ENCODE results near the gene NPSR1.

NPSR1 gene

GRCh38 chr7:34835901-34836600 lies 178.0 kb downstream of the NPSR1 start:
- H3K9me3 ChIP-seq (ENCODE audit: control insufficient read depth, low read length): no peaks in the 10 kb centered on the region
- H2AFZ ChIP-seq: no peak overlapping the region
- no peak for TF ChIP-seq CTCF (IDR thresholded peaks at IDR 0.05)
- no peaks in the 10 kb centered on the region for H3K79me2 ChIP-seq
- H3K4me2 ChIP-seq (ENCODE audit: low read length): no peak overlapping the region
- no peak overlapping the region for H3K4me3 ChIP-seq (ENCODE audit: low read depth, low read length)
- no peaks in the 10 kb centered on the region for H3K4me1 ChIP-seq
- no peaks in the 10 kb centered on the region for H3K27me3 ChIP-seq (ENCODE audit: control insufficient read depth, insufficient read depth, low read length)
- H3K27ac ChIP-seq: no peak overlapping the region
- no peaks in the 10 kb centered on the region for H3K36me3 ChIP-seq (ENCODE audit: control insufficient read depth, insufficient read depth, low read length)
- no peak overlapping the region for H3K9ac ChIP-seq

- no peak overlapping the region for H3K9ac ChIP-seq
- no peak overlapping the region for H3K27ac ChIP-seq
- no peak for TF ChIP-seq CTCF (IDR thresholded peaks at IDR 0.05)
- H3K79me2 ChIP-seq: no peaks in the 10 kb centered on the region
- H3K4me2 ChIP-seq (ENCODE audit: low read length): no peak overlapping the region
- no peak overlapping the region for H2AFZ ChIP-seq
- H3K9me3 ChIP-seq (ENCODE audit: control insufficient read depth, low read length): no peaks in the 10 kb centered on the region
- H3K27me3 ChIP-seq (ENCODE audit: control insufficient read depth, insufficient read depth, low read length): no peaks in the 10 kb centered on the region
- no peaks in the 10 kb centered on the region for H3K36me3 ChIP-seq (ENCODE audit: control insufficient read depth, insufficient read depth, low read length)
- no peak overlapping the region for H3K4me3 ChIP-seq (ENCODE audit: low read depth, low read length)
- H3K4me1 ChIP-seq: no peaks in the 10 kb centered on the region
Observed at GRCh38 chr7:34837316-34837715, 179.3 kb downstream of the NPSR1 start.

- no peaks in the 10 kb centered on the region for H3K9me3 ChIP-seq (ENCODE audit: control insufficient read depth, low read length)
- TF ChIP-seq CTCF (IDR thresholded peaks at IDR 0.05): no peak
- no peak overlapping the region for H3K27ac ChIP-seq
- no peak overlapping the region for H2AFZ ChIP-seq
- H3K36me3 ChIP-seq (ENCODE audit: control insufficient read depth, insufficient read depth, low read length): no peaks in the 10 kb centered on the region
- no peaks in the 10 kb centered on the region for H3K4me1 ChIP-seq
- no peak overlapping the region for H3K9ac ChIP-seq
- H3K4me3 ChIP-seq (ENCODE audit: low read depth, low read length): no peak overlapping the region
- no peaks in the 10 kb centered on the region for H3K79me2 ChIP-seq
- H3K27me3 ChIP-seq (ENCODE audit: control insufficient read depth, insufficient read depth, low read length): no peaks in the 10 kb centered on the region
- H3K4me2 ChIP-seq (ENCODE audit: low read length): no peak overlapping the region
Observed at GRCh38 chr7:34837801-34838201, 179.8 kb downstream of the NPSR1 start.

- TF ChIP-seq CTCF (IDR thresholded peaks at IDR 0.05): no peak
- Histone ChIP-seq H3K79me2 (no peaks in the 10 kb centered on the region), H3K4me2 (ENCODE audit: low read length) (no peak overlapping the region)
Observed at GRCh38 chr7:34838329-34838728, 180.3 kb downstream of the NPSR1 start.

GRCh38 chr7:34839645-34840044 lies 181.6 kb downstream of the NPSR1 start:
- no peak for TF ChIP-seq CTCF (IDR thresholded peaks at IDR 0.05)
- Histone ChIP-seq H3K36me3 (ENCODE audit: control insufficient read depth, insufficient read depth, low read length) (no peaks in the 10 kb centered on the region), H3K27me3 (ENCODE audit: control insufficient read depth, insufficient read depth, low read length) (no peaks in the 10 kb centered on the region)

More at GRCh38 chr7:34838329-34838728, 180.3 kb downstream of the NPSR1 start:
- no peak overlapping the region for H2AFZ ChIP-seq
- no peak overlapping the region for H3K4me3 ChIP-seq (ENCODE audit: low read depth, low read length)
- no peaks in the 10 kb centered on the region for H3K27me3 ChIP-seq (ENCODE audit: control insufficient read depth, insufficient read depth, low read length)
- H3K9me3 ChIP-seq (ENCODE audit: control insufficient read depth, low read length): no peaks in the 10 kb centered on the region
- H3K36me3 ChIP-seq (ENCODE audit: control insufficient read depth, insufficient read depth, low read length): no peaks in the 10 kb centered on the region
- H3K4me1 ChIP-seq: no peaks in the 10 kb centered on the region
- H3K9ac ChIP-seq: no peak overlapping the region
- no peak overlapping the region for H3K27ac ChIP-seq

More at GRCh38 chr7:34839645-34840044, 181.6 kb downstream of the NPSR1 start:
- Histone ChIP-seq H3K9me3 (ENCODE audit: control insufficient read depth, low read length) (no peaks in the 10 kb centered on the region), H3K4me1 (no peaks in the 10 kb centered on the region), H3K79me2 (no peaks in the 10 kb centered on the region), H2AFZ (no peak overlapping the region), H3K4me3 (ENCODE audit: low read depth, low read length) (no peak overlapping the region), H3K27ac (no peak overlapping the region), H3K9ac (no peak overlapping the region), H3K4me2 (ENCODE audit: low read length) (no peak overlapping the region)
